T-cell (primary cell): ENCODE measurements around the gene PIGL. TPM values are rescaled to one million over a fixed set of nuclear protein-coding genes. Genes with fewer than 3 reads are reported as not detected.
"Not testable (repeated sequence)": the region's sequence is repeated elsewhere in the genome, so short reads cannot be mapped to it uniquely, and the experiment has no call there.

Experiments used
- ATAC-seq, 4 experiments: fragments of 200-7000 bp in 3 of 4; fragments of 150-1000 bp in 1 of 4; cut with Tn5 transposase; replicated peaks in 1 of 4; 1 replicate in 3 of 4; 2 replicates in 1 of 4; pipeline ENCODE4 v1.10.0; 2021; ENCODE audit warnings: moderate library complexity in 3 of 4, mild to moderate bottlenecking in 2 of 4, moderate number of reproducible peaks in 1 of 4
- CTCF ChIA-PET, 2 donors: fragments of 300-600 bp; sonication (Branson Sonifier 250); formaldehyde crosslinking; loops; one replicate each; lab custom pipeline; 2022; ENCODE audit warnings: antibody characterized with exemption in 2 of 2; lab: Charles Lee
- POLR2A ChIA-PET, 2 donors: fragments of 300-600 bp; sonication (Branson Sonifier 250); formaldehyde crosslinking; loops; one replicate each; lab custom pipeline; 2022; ENCODE audit warnings: antibody characterized with exemption in 2 of 2; lab: Charles Lee
- DNase-seq, 35 experiments: peaks; one replicate each; pipeline versions ENCODE4 v3.0.0 to v3.0.0-alpha.2; 2013 to 2023
- H3K27ac ChIP-seq: one replicate; pipeline ENCODE4 v1.5.1; 2013; ENCODE audit warnings: low read length
- H3K27me3 ChIP-seq, 2 experiments: replicated peaks in 1 of 2; 1 replicate in 1 of 2; 2 replicates in 1 of 2; pipeline versions ENCODE4 v1.6.1 to v1.7.0; 2013; ENCODE audit warnings: low read length in 1 of 2, mixed read lengths in 1 of 2; ENCODE audit not compliant: control insufficient read depth in 2 of 2, insufficient read depth in 2 of 2; ENCODE audit errors: extremely low read depth in 1 of 2
- H3K36me3 ChIP-seq, 2 donors: 1 replicate in 1 of 2; 2 replicates in 1 of 2; pipeline versions ENCODE4 v1.6.1 to v1.7.0; 2013; ENCODE audit warnings: low read length in 1 of 2; ENCODE audit not compliant: control insufficient read depth in 2 of 2, insufficient read depth in 1 of 2; ENCODE audit errors: extremely low read depth in 1 of 2
- H3K4me1 ChIP-seq, 2 experiments: 1 replicate in 1 of 2; 2 replicates in 1 of 2; pipeline versions ENCODE4 v1.6.1 to v1.7.0; 2013; ENCODE audit warnings: low read length in 2 of 2, mixed read lengths in 1 of 2; ENCODE audit not compliant: insufficient read depth in 2 of 2, control insufficient read depth in 1 of 2; ENCODE audit errors: extremely low read depth in 1 of 2
- H3K4me3 ChIP-seq, 2 donors: 1 replicate in 1 of 2; 2 replicates in 1 of 2; pipeline versions ENCODE4 v1.5.1 to v1.7.0; 2013; ENCODE audit warnings: mild to moderate bottlenecking in 2 of 2, low read length in 1 of 2, moderate library complexity in 1 of 2; ENCODE audit not compliant: control insufficient read depth in 1 of 2; ENCODE audit errors: extremely low read depth in 1 of 2
- H3K9me3 ChIP-seq: 2 replicates; pipeline ENCODE4 v1.7.0; 2013
- H3K27ac Mint-ChIP-seq, 2 donors: one replicate each; pipeline ENCODE4 v1.8.0; 2020 to 2021; ENCODE audit warnings: mild to moderate bottlenecking in 2 of 2, mixed read lengths in 2 of 2
- H3K27me3 Mint-ChIP-seq, 2 donors: one replicate each; pipeline ENCODE4 v1.8.0; 2021 to 2022; ENCODE audit warnings: mixed read lengths in 2 of 2
- H3K36me3 Mint-ChIP-seq: one replicate; pipeline ENCODE4 v1.8.0; 2021; ENCODE audit warnings: mixed read lengths
- H3K4me1 Mint-ChIP-seq, 3 donors: one replicate each; pipeline ENCODE4 v1.8.0; 2020 to 2022; ENCODE audit warnings: mixed read lengths in 3 of 3, mild to moderate bottlenecking in 1 of 3
- H3K4me3 Mint-ChIP-seq, 3 donors: one replicate each; pipeline ENCODE4 v1.8.0; 2020 to 2022; ENCODE audit warnings: mild to moderate bottlenecking in 3 of 3, mixed read lengths in 3 of 3, moderate library complexity in 3 of 3
- H3K9me3 Mint-ChIP-seq, 3 donors: one replicate each; pipeline ENCODE4 v1.8.0; 2020 to 2022; ENCODE audit warnings: mixed read lengths in 3 of 3
- WGBS: methylation state at CpG from one replicate; pipeline ENCODE4 v1.1.5; 2013; ENCODE audit warnings: missing lambda C conversion rate; ENCODE audit not compliant: insufficient coverage; 5-methylcytosine and 5-hydroxymethylcytosine counted together
- total RNA-seq, 35 experiments: library from RNA in 6 of 35; stranded (reverse) in 6 of 35; fragments of 120-200 nt in 1 of 35; gene quantifications; one replicate each; pipeline versions ENCODE4 v1.2.1 to v1.2.4 and lab custom pipeline; 2013 to 2026

Gene PIGL
- total RNA-seq, 5 donors from 2014 or later (not counting 1 experiment from before 2014, with no cell fraction given), result 53.9 to 90.2 (median 82.7) TPM

DNA sequence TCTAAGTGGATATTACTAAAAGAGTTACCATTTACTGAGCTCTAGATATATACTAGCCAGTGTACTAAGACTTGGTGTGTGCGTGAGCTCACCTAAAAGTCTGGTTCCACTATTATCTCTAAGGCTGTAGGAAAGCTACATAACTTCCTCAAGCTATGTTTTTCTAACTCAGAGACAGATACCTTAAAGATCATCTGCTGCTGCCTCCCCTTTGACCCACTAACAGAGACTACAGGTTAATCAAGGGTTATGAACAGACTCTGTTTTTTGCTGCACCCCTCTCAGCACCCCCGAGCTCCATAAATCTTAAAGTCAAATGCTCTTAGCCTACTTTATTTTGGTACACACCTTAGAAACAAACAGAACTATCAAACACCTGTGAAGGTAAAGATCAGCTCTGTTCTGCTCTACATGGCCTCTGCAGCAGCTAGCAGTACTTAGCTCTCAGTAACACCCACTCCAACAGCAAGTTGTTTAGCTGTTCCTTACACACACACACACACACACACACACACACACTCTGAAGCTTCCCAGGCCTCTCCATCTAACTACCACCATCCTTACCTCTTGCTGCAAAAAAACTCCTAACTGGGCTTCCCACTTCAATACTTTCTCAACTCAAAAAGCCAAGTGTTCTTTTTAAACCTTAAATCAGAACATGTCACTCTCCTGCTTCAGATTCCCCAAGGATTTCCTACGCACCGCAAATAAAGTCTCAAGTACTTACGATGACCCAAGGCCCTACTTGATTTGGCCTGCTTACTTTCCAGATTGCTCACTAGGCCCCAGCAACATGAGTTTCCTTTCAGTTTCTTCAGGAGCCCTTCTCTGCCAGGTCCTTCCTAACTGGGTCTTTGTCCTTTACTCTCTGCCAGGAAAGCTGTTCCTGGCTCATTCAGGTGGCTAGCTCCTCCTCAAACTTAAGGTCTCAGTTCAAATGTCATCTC, 14.2 kb upstream of the PIGL start:
- ATAC-seq, result not testable (repeated sequence)
- CTCF ChIA-PET, result interaction anchor here in 1 of 2 donors (0.7 kb wide), 1 partner anchor 67 kb away, joined by 3 read pairs; no protein-coding TSS in a partner anchor
- POLR2A ChIA-PET, result interaction anchor here in 1 of 2 donors (0.7 kb wide), 1 partner anchor 8 kb away, joined by 3 read pairs; no protein-coding TSS in a partner anchor

DNA sequence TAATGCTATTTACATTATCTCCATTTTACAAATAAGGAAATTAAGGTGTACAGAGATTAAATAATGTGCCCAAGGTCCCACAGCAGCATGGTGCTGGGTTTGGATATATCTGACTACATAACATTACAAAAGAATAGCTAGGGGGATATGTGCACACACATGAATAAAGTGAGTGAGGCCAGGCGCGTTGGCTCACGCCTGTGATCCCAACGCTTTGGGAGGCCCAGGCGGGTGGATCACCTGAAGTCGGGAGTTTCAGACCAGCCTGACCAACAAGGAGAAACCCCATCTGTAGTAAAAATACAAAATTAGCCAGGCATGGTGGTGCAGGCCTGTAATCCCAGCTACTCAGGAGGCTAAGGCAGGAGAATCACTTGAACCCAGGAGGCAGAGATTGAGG, 12.2 kb upstream of the PIGL start:
- DNase-seq, ATAC-seq, CTCF ChIA-PET, H3K4me3 ChIP-seq, H3K9me3 Mint-ChIP-seq, H3K27ac ChIP-seq, H3K27me3 ChIP-seq, H3K27me3 Mint-ChIP-seq, H3K36me3 Mint-ChIP-seq, H3K36me3 ChIP-seq, H3K9me3 ChIP-seq: not testable (repeated sequence)
- H3K27ac Mint-ChIP-seq, result peak overlapping the region; percentile 49 to 65
- POLR2A ChIA-PET, result interaction anchor here in 1 of 2 donors (0.7 kb wide), 1 partner anchor 9 kb away, joined by 4 read pairs; no protein-coding TSS in a partner anchor
- peaks cover 67 to 75% (median 71%) of the 10 kb centered on the region in 3 donors for H3K4me1 Mint-ChIP-seq
- no CpG with 5 or more reads among the region's 6 CpGs for WGBS
- H3K4me1 ChIP-seq, result peaks cover 5 to 22% of the 10 kb centered on the region in 2 experiments
- peak overlapping the region in 1 of 3 donors; percentile 37 for H3K4me3 Mint-ChIP-seq

More for the DNA sequence above, 14.2 kb upstream of the PIGL start:
- H3K27me3 ChIP-seq, H3K9me3 ChIP-seq, H3K4me3 ChIP-seq, DNase-seq, H3K27ac ChIP-seq, H3K36me3 ChIP-seq, H3K36me3 Mint-ChIP-seq, H3K9me3 Mint-ChIP-seq, H3K27me3 Mint-ChIP-seq: not testable (repeated sequence)
- H3K4me1 ChIP-seq, result peaks cover 9 to 22% of the 10 kb centered on the region in 2 experiments
- H3K27ac Mint-ChIP-seq, result peak overlapping the region; percentile 49 to 80
- H3K4me3 Mint-ChIP-seq, result peak overlapping the region in 2 of 3 donors; percentile 44 to 56
- WGBS, result 85% methylated on average over 3 of the region's 5 CpGs
- H3K4me1 Mint-ChIP-seq, result peaks cover 75 to 87% (median 77%) of the 10 kb centered on the region in 3 donors

DNA sequence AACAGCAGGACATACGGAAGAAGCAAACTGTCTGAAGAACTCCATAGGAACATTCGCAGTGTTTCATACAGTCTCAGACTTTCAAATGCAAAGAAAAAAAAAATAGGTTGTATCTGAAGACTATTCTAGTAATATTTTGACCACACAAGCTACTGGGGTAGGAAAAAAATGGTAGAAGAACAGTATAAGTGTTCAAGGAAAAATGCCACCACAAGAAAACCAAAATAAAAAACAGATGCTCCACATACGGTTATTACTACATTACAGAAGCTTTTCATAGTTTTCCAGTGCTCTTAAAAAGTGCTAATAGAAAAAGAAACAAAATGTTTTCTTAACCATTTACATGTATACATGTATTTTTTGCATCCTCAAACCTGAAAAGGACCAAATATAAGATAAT, 5.4 kb upstream of the PIGL start:
- Mint-ChIP-seq H3K4me3 (no peak overlapping the region), H3K4me1 (peaks cover 50 to 55% (median 54%) of the 10 kb centered on the region in 3 donors), H3K9me3 (no peaks in the 10 kb centered on the region), H3K36me3 (no peaks in the 10 kb centered on the region), H3K27ac (no peak overlapping the region), H3K27me3 (no peaks in the 10 kb centered on the region)
- H3K36me3 ChIP-seq, result no peaks in the 10 kb centered on the region
- H3K27ac ChIP-seq, result no peak overlapping the region
- no peaks in the 10 kb centered on the region for H3K9me3 ChIP-seq
- POLR2A ChIA-PET, result interaction anchor here in 1 of 2 donors (0.6 kb wide), 1 partner anchor 80 kb away, joined by 3 read pairs; no protein-coding TSS in a partner anchor
- no peak for ATAC-seq
- CTCF ChIA-PET, result no interaction called here
- no peaks in the 10 kb centered on the region for H3K27me3 ChIP-seq
- DNase-seq, result no peak
- H3K4me1 ChIP-seq, result peaks cover 18 to 27% of the 10 kb centered on the region in 2 experiments
- WGBS, result no CpG with 5 or more reads among the region's 3 CpGs
- no peak overlapping the region for H3K4me3 ChIP-seq

DNA sequence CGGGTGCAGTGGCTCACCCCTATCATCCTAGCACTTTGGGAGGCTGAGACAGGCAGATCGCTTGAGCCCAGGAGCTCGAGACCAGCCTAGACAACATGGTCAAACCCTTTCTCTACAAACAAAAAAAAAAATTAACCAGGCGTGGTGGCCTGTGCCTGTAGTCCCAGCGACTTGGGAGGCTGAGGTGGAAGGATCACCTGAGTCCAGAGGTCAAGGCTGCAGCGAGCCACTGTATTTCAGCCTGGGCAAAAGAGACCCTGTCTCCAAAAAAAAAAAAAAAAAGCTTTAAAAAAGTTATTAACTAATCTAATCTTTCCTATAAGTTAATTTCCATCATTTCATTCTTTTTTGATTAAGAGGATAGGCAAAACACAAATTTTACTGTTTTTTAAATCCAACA, 4.2 kb upstream of the PIGL start:
- CTCF ChIA-PET, result no interaction called here
- H3K4me1 ChIP-seq, result peaks cover 23 to 33% of the 10 kb centered on the region in 2 experiments
- H3K27ac Mint-ChIP-seq, result no peak overlapping the region
- H3K4me3 ChIP-seq, result no peak overlapping the region
- no peak overlapping the region for H3K27ac ChIP-seq
- H3K4me3 Mint-ChIP-seq, result peak overlapping the region; percentile 88 to 94 (median 89)
- 60% methylated on average over 1 of the region's 6 CpGs for WGBS
- POLR2A ChIA-PET, result interaction anchor here in 1 of 2 donors (0.6 kb wide), 1 partner anchor 182 kb away, joined by 3 read pairs; no protein-coding TSS in a partner anchor
- no peaks in the 10 kb centered on the region for H3K27me3 Mint-ChIP-seq
- H3K9me3 ChIP-seq, result no peaks in the 10 kb centered on the region
- H3K4me1 Mint-ChIP-seq, result peaks cover 50 to 59% (median 52%) of the 10 kb centered on the region in 3 donors
- DNase-seq, result no peak
- no peaks in the 10 kb centered on the region for H3K36me3 ChIP-seq
- no peaks in the 10 kb centered on the region for H3K36me3 Mint-ChIP-seq
- H3K27me3 ChIP-seq, result no peaks in the 10 kb centered on the region
- no peak for ATAC-seq
- H3K9me3 Mint-ChIP-seq, result no peaks in the 10 kb centered on the region

GRCh38 chr17:16214190-16215001, 2.6 kb upstream of the PIGL start:
- Histone ChIP-seq H3K4me3 (peak overlapping the region; percentile 73 to 82), H3K36me3 (no peaks in the 10 kb centered on the region), H3K27ac (peak overlapping the region; percentile 16), H3K4me1 (peaks cover 28 to 37% of the 10 kb centered on the region in 2 experiments), H3K9me3 (no peaks in the 10 kb centered on the region), H3K27me3 (no peaks in the 10 kb centered on the region)
- Mint-ChIP-seq H3K36me3 (no peaks in the 10 kb centered on the region), H3K9me3 (no peaks in the 10 kb centered on the region), H3K27ac (peak overlapping the region; percentile 86 to 92), H3K27me3 (no peaks in the 10 kb centered on the region), H3K4me3 (peak overlapping the region; percentile 88 to 94 (median 89)), H3K4me1 (peaks cover 49 to 60% (median 55%) of the 10 kb centered on the region in 3 donors)
- ChIA-PET POLR2A (interaction anchor here in 1 of 2 donors (0.5 to 0.6 kb wide), 2 partner anchors 9 to 168 kb away, joined by 3 to 5 read pairs; no protein-coding TSS in a partner anchor), CTCF (interaction anchor here (0.5 to 0.9 kb wide), 2 partner anchors 125 to 224 kb away, joined by 3 to 4 read pairs; no protein-coding TSS in a partner anchor)
- DNase-seq (peak in 3 of 35 experiments; percentile 1 to 7 (median 3)), ATAC-seq (peak in 1 of 4 experiments; percentile 18)
- WGBS, result 0% methylated on average over 12 of the region's 16 CpGs
